Ishikawa (cell line): ENCODE data around the gene C2CD2.

Source experiments
- CEBPB ChIP-seq: IDR thresholded peaks from 2 replicates; pipeline ENCODE4 v1.6.1; 2012
- CREB1 ChIP-seq: IDR thresholded peaks from 2 replicates; pipeline ENCODE4 v1.6.1; 2012; ENCODE audit warnings: low read depth
- EGR1 ChIP-seq: IDR thresholded peaks from 2 replicates; pipeline ENCODE4 v1.6.1; 2012
- EP300 ChIP-seq: IDR thresholded peaks from 2 replicates; pipeline ENCODE4 v1.6.1; 2012; ENCODE audit warnings: borderline replicate concordance
- FOXM1 ChIP-seq: IDR thresholded peaks from 2 replicates; pipeline ENCODE4 v1.6.1; 2012; ENCODE audit warnings: low read depth, borderline replicate concordance
- NFIC ChIP-seq: IDR thresholded peaks from 2 replicates; pipeline ENCODE4 v1.6.1; 2012
- RAD21 ChIP-seq: IDR thresholded peaks from 2 replicates; pipeline ENCODE4 v1.6.1; 2012; ENCODE audit warnings: low read depth
- TAF1 ChIP-seq: IDR thresholded peaks from 2 replicates; pipeline ENCODE4 v1.6.1; 2012; ENCODE audit warnings: low read depth, mild to moderate bottlenecking
- TEAD4 ChIP-seq: IDR thresholded peaks from 2 replicates; pipeline ENCODE4 v1.6.1; 2012
- USF1 ChIP-seq: IDR thresholded peaks from 2 replicates; pipeline ENCODE4 v1.6.1; 2012
- YY1 ChIP-seq: IDR thresholded peaks from 2 replicates; pipeline ENCODE4 v1.6.1; 2012; ENCODE audit warnings: low read depth
- TF ChIP-seq, protein P1 (sequence below): IDR thresholded peaks from 2 replicates; pipeline ENCODE4 v1.6.1; 2012
- TF ChIP-seq, protein P2 (sequence below): IDR thresholded peaks from 2 replicates; pipeline ENCODE4 v1.6.1; 2012; ENCODE audit warnings: low read depth, mild to moderate bottlenecking

GRCh38 chr21:41865002-41865777, 88.6 kb downstream of the C2CD2 start:
- TF ChIP-seq, protein P1, sequence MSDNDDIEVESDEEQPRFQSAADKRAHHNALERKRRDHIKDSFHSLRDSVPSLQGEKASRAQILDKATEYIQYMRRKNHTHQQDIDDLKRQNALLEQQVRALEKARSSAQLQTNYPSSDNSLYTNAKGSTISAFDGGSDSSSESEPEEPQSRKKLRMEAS: no peak
- TF ChIP-seq USF1 (no peak), FOXM1 (no peak), NFIC (no peak), EGR1 (no peak), CEBPB (no peak), RAD21 (no peak), TAF1 (no peak), EP300 (no peak), TEAD4 (no peak), CREB1 (no peak), YY1 (no peak)
- TF ChIP-seq, protein P2, sequence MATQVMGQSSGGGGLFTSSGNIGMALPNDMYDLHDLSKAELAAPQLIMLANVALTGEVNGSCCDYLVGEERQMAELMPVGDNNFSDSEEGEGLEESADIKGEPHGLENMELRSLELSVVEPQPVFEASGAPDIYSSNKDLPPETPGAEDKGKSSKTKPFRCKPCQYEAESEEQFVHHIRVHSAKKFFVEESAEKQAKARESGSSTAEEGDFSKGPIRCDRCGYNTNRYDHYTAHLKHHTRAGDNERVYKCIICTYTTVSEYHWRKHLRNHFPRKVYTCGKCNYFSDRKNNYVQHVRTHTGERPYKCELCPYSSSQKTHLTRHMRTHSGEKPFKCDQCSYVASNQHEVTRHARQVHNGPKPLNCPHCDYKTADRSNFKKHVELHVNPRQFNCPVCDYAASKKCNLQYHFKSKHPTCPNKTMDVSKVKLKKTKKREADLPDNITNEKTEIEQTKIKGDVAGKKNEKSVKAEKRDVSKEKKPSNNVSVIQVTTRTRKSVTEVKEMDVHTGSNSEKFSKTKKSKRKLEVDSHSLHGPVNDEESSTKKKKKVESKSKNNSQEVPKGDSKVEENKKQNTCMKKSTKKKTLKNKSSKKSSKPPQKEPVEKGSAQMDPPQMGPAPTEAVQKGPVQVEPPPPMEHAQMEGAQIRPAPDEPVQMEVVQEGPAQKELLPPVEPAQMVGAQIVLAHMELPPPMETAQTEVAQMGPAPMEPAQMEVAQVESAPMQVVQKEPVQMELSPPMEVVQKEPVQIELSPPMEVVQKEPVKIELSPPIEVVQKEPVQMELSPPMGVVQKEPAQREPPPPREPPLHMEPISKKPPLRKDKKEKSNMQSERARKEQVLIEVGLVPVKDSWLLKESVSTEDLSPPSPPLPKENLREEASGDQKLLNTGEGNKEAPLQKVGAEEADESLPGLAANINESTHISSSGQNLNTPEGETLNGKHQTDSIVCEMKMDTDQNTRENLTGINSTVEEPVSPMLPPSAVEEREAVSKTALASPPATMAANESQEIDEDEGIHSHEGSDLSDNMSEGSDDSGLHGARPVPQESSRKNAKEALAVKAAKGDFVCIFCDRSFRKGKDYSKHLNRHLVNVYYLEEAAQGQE: no peak
